ENCODE results near the gene ST3GAL2.

The ST3GAL2 gene

DNA sequence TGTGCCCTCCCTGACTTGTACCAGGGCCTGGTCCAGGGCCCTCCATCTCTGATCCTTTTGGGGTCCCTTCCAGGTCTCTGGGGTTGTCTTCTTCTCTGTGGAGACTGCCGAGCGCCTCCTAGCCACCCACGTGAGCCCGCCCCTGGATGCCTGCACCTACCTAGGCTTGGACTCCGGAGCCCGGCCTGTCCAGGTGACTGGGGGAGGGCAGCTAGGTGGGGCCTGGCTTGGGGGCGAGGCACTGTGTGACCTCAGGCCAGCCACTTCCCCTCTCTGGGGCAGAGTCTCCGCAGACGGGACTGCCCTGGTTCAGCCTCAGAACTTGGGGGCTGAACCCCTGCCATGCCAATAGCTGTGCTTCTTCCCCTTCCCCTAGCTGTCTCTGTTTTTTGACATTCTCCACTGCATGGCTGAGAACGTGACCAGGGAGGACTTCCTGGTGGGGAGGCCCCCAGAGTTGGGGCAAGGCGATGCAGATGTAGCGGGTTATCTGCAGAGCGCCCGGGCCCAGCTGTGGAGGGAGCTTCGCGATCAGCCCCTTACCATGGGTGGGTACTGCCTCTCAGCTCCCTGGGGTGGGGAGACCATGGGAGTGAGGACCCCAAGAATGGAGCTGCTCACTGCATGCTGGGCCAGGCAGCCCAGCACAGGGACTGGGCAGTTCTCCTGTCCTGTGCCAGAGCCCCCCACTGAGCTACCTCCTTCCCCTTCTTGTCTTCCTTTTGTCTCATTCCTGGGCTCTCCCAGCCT is 30.1 kb upstream of the ST3GAL2 start:
- H3K4me3 ChIP-seq (ENCODE audit: low read length), result no peak overlapping the region
- no peak for DNase-seq
- no peak overlapping the region for H2AFZ ChIP-seq (ENCODE audit: low read length)
- no peaks in the 10 kb centered on the region for H4K20me1 ChIP-seq (ENCODE audit: insufficient read depth, low read length)
- H3F3A ChIP-seq (ENCODE audit: insufficient read depth, low read length), result no peaks in the 10 kb centered on the region
- H3K9me2 ChIP-seq (replicated peaks; ENCODE audit: insufficient read depth, low read length), result no peaks in the 10 kb centered on the region
- TF ChIP-seq EZH2phosphoT487 (IDR thresholded peaks at IDR 0.05; ENCODE audit: low read length) (no peak), EZH2 (optimal IDR thresholded peaks at IDR 0.05; ENCODE audit: low read depth, low read length) (no peak)
- TF ChIP-seq, protein P1, sequence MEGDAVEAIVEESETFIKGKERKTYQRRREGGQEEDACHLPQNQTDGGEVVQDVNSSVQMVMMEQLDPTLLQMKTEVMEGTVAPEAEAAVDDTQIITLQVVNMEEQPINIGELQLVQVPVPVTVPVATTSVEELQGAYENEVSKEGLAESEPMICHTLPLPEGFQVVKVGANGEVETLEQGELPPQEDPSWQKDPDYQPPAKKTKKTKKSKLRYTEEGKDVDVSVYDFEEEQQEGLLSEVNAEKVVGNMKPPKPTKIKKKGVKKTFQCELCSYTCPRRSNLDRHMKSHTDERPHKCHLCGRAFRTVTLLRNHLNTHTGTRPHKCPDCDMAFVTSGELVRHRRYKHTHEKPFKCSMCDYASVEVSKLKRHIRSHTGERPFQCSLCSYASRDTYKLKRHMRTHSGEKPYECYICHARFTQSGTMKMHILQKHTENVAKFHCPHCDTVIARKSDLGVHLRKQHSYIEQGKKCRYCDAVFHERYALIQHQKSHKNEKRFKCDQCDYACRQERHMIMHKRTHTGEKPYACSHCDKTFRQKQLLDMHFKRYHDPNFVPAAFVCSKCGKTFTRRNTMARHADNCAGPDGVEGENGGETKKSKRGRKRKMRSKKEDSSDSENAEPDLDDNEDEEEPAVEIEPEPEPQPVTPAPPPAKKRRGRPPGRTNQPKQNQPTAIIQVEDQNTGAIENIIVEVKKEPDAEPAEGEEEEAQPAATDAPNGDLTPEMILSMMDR (IDR thresholded peaks at IDR 0.05; ENCODE audit: low read length), result no peak
- no peaks in the 10 kb centered on the region for H3K27me3 ChIP-seq (replicated peaks; ENCODE audit: insufficient read depth, low read length)
- no peak overlapping the region for H3K27ac ChIP-seq (ENCODE audit: low read length)
- no peak overlapping the region for H3K9ac ChIP-seq (ENCODE audit: low read length)
- H3K36me3 ChIP-seq (replicated peaks; ENCODE audit: insufficient read depth, low read length), result no peaks in the 10 kb centered on the region
- H3K9me3 ChIP-seq (replicated peaks; ENCODE audit: insufficient read depth, low read length), result no peaks in the 10 kb centered on the region
- H3K4me2 ChIP-seq (ENCODE audit: low read depth, low read length), result no peak overlapping the region
- no peaks in the 10 kb centered on the region for H3K4me1 ChIP-seq (ENCODE audit: low read length)
- H3K79me2 ChIP-seq (ENCODE audit: low read length), result no peaks in the 10 kb centered on the region

DNA sequence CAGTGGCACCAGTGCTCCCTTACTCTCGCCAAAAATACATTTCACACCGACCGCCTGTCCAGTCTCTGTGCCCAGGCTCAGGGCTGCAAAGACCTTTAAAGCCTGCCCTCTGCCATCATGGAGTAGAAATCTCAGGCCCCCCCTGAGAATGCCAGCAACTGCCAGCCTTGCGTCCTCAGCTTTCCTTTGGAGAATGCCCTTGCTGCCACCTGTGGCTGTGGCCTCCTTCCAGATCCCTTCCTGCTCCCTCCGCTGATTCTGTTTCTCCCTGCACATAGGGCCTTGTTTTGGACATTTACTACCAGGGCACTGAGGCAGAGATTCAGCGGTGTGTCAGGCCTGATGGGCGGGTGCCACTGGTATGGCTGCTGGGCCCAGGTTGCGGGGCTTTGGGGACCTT is 28.7 kb upstream of the ST3GAL2 start:
- no peak overlapping the region for H3K4me2 ChIP-seq (ENCODE audit: low read depth, low read length)
- no peaks in the 10 kb centered on the region for H3K27me3 ChIP-seq (replicated peaks; ENCODE audit: insufficient read depth, low read length)
- no peak overlapping the region for H3K9ac ChIP-seq (ENCODE audit: low read length)
- no peaks in the 10 kb centered on the region for H3F3A ChIP-seq (ENCODE audit: insufficient read depth, low read length)
- H3K79me2 ChIP-seq (ENCODE audit: low read length), result no peaks in the 10 kb centered on the region
- no peaks in the 10 kb centered on the region for H3K36me3 ChIP-seq (replicated peaks; ENCODE audit: insufficient read depth, low read length)
- no peak overlapping the region for H2AFZ ChIP-seq (ENCODE audit: low read length)
- TF ChIP-seq, protein P1 (IDR thresholded peaks at IDR 0.05; ENCODE audit: low read length), result no peak
- TF ChIP-seq EZH2 (optimal IDR thresholded peaks at IDR 0.05; ENCODE audit: low read depth, low read length), result no peak
- no peak for TF ChIP-seq EZH2phosphoT487 (IDR thresholded peaks at IDR 0.05; ENCODE audit: low read length)
- DNase-seq, result no peak
- no peaks in the 10 kb centered on the region for H3K9me3 ChIP-seq (replicated peaks; ENCODE audit: insufficient read depth, low read length)
- no peaks in the 10 kb centered on the region for H3K4me1 ChIP-seq (ENCODE audit: low read length)
- H4K20me1 ChIP-seq (ENCODE audit: insufficient read depth, low read length), result no peaks in the 10 kb centered on the region
- no peak overlapping the region for H3K4me3 ChIP-seq (ENCODE audit: low read length)
- no peak overlapping the region for H3K27ac ChIP-seq (ENCODE audit: low read length)
- H3K9me2 ChIP-seq (replicated peaks; ENCODE audit: insufficient read depth, low read length), result no peaks in the 10 kb centered on the region

DNA sequence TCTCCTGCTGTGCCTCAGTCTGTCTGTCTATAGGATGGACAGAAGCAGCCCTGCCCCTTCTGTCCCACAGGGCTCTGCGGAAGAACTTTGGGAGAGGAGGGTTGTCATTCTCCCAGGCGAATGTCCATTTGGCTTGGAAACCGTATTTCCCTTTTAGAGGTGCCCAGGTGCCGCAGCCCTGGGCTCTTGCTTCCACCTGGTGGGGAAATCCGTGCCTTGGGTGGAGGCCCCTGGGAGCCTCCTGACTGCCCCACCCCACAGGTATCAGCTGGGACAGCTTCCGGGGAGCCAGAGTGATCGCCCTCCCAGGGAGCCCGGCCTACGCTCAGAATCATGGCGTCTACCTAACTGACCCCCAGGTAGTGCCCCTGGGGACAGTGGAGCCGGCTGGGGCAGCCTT is 28.2 kb upstream of the ST3GAL2 start:
- TF ChIP-seq EZH2 (optimal IDR thresholded peaks at IDR 0.05; ENCODE audit: low read depth, low read length), result no peak
- TF ChIP-seq, protein P1 (IDR thresholded peaks at IDR 0.05; ENCODE audit: low read length), result peak; percentile 13
- DNase-seq, result no peak
- Histone ChIP-seq H2AFZ (ENCODE audit: low read length) (no peak overlapping the region), H4K20me1 (ENCODE audit: insufficient read depth, low read length) (no peaks in the 10 kb centered on the region), H3K9ac (ENCODE audit: low read length) (no peak overlapping the region), H3K79me2 (ENCODE audit: low read length) (no peaks in the 10 kb centered on the region), H3K9me3 (replicated peaks; ENCODE audit: insufficient read depth, low read length) (no peaks in the 10 kb centered on the region), H3F3A (ENCODE audit: insufficient read depth, low read length) (no peaks in the 10 kb centered on the region), H3K4me3 (ENCODE audit: low read length) (no peak overlapping the region), H3K4me1 (ENCODE audit: low read length) (no peaks in the 10 kb centered on the region), H3K27ac (ENCODE audit: low read length) (no peak overlapping the region), H3K4me2 (ENCODE audit: low read depth, low read length) (no peak overlapping the region), H3K36me3 (replicated peaks; ENCODE audit: insufficient read depth, low read length) (no peaks in the 10 kb centered on the region), H3K27me3 (replicated peaks; ENCODE audit: insufficient read depth, low read length) (no peaks in the 10 kb centered on the region), H3K9me2 (replicated peaks; ENCODE audit: insufficient read depth, low read length) (no peaks in the 10 kb centered on the region)

Data from MM.1S (cell line).